Breast epithelium (tissue), 4 donors: ENCODE data around the gene VAMP5. TPM values are rescaled to one million over a fixed set of nuclear protein-coding genes. Genes with fewer than 3 reads are reported as not detected.

ENCODE experiments used
- DNase-seq, 2 donors: peaks; one replicate each; pipeline ENCODE4 v3.0.0-alpha.2; 2019; ENCODE audit warnings: low spot score in 2 of 2
- H3K27ac ChIP-seq, 2 donors: fragments of 200-600 bp; sonication (generic) in 1 of 2; one replicate each; pipeline ENCODE4 v1.5.1; 2016 to 2019; ENCODE audit warnings: mild to moderate bottlenecking in 1 of 2
- H3K27me3 ChIP-seq, 2 donors: fragments of 200-600 bp; sonication (generic) in 1 of 2; one replicate each; pipeline versions ENCODE4 v1.5.1 to v1.6.0; 2017 to 2019; ENCODE audit warnings: control low read depth in 1 of 2, mild to moderate bottlenecking in 1 of 2
- H3K36me3 ChIP-seq: fragments of 200-600 bp; one replicate; pipeline ENCODE4 v1.5.1; 2019
- H3K4me1 ChIP-seq, 2 donors: fragments of 200-600 bp; sonication (generic); one replicate each; pipeline ENCODE4 v1.5.1; 2016 to 2019; ENCODE audit warnings: control low read depth in 1 of 2
- H3K4me3 ChIP-seq, 3 donors: fragments of 200-600 bp; sonication (generic); 1 replicate in 2 of 3; 2 replicates in 1 of 3; pipeline ENCODE4 v1.5.1; 2016 to 2019; ENCODE audit warnings: mild to moderate bottlenecking in 3 of 3, moderate library complexity in 2 of 3
- H3K9me3 ChIP-seq, 2 donors: fragments of 200-600 bp; sonication (generic) in 1 of 2; one replicate each; pipeline ENCODE4 v1.5.1; 2016 to 2019; ENCODE audit warnings: control low read depth in 1 of 2
- CTCF ChIP-seq, 3 donors: fragments of 450-650 bp; IDR thresholded peaks; one replicate each; pipeline ENCODE4 v1.5.1; 2016 to 2017; ENCODE audit warnings: antibody characterized with exemption in 3 of 3, mild to moderate bottlenecking in 3 of 3, moderate library complexity in 3 of 3
- POLR2A ChIP-seq: fragments of 450-650 bp; IDR thresholded peaks from one replicate; pipeline ENCODE4 v1.6.1; 2016; ENCODE audit warnings: antibody characterized with exemption, mild to moderate bottlenecking, moderate library complexity
- POLR2AphosphoS5 ChIP-seq, 3 donors: sonication (generic); formaldehyde crosslinking; IDR thresholded peaks; one replicate each; pipeline ENCODE4 v1.6.1; 2017; ENCODE audit warnings: antibody characterized with exemption in 3 of 3
- intact Hi-C: fragments of 100-400 bp; cut with DNase I; formaldehyde crosslinking; loops from one replicate; pipeline ENCODE4 v1.15.1; 2023; ENCODE audit warnings: low total_unique reads
- total RNA-seq, 3 donors: library from RNA; depleted of rRNA; stranded (reverse); fragments of >200 nt; gene quantifications; one replicate each; pipeline ENCODE4 v1.1.0, GENCODE V29; 2016

Gene VAMP5
- 10 to 100 TPM; 33.8 to 92.0 (median 50.8) TPM for total RNA-seq

GRCh38 chr2:85584354-85584856 lies at the start of gene VAMP5:
TSS of gene VAMP5 (plus strand) at chr2:85584431. CDS start at chr2:85584491, 60 bp downstream.
- intact Hi-C loops = no loop called here
- Histone ChIP-seq H3K4me1 (peaks cover 5 to 12% of the 10 kb centered on the region in 2 donors), H3K36me3 (no peaks in the 10 kb centered on the region), H3K9me3 (no peaks in the 10 kb centered on the region), H3K27ac (peak within 1 kb of the TSS; percentile 86 to 94), H3K4me3 (peak within 1 kb of the TSS; percentile 56 to 78 (median 61)), H3K27me3 (no peaks in the 10 kb centered on the region)
- DNase-seq = no peak
- no peak for TF ChIP-seq POLR2AphosphoS5 (IDR thresholded peaks at IDR 0.05)

GRCh38 chr2:85534881-85535280 lies 49.4 kb upstream of the VAMP5 start:
- Histone ChIP-seq H3K36me3 (no peaks in the 10 kb centered on the region), H3K27me3 (no peaks in the 10 kb centered on the region), H3K4me3 (no peak overlapping the region), H3K27ac (peak overlapping the region in 1 of 2 donors; percentile 4), H3K4me1 (no peaks in the 10 kb centered on the region), H3K9me3 (no peaks in the 10 kb centered on the region)
- TF ChIP-seq POLR2A (no peak), POLR2AphosphoS5 (IDR thresholded peaks at IDR 0.05) (no peak)
- intact Hi-C loops = loop anchor here (5.0 to 10.0 kb wide), 2 partner anchors 98 to 210 kb away; partner anchors contain the start of gene TGOLN2
- DNase-seq = no peak

- H3K27ac ChIP-seq = peak overlapping the region; percentile 92 to 99
- DNase-seq = no peak
Observed at GRCh38 chr2:85536479-85536878, 47.8 kb upstream of the VAMP5 start.

GRCh38 chr2:85537600-85538506 lies 46.4 kb upstream of the VAMP5 start:
- Histone ChIP-seq H3K36me3 (no peaks in the 10 kb centered on the region), H3K4me1 (peaks cover 0 to 16% of the 10 kb centered on the region in 2 donors), H3K27ac (peak overlapping the region; percentile 92 to 99), H3K9me3 (no peaks in the 10 kb centered on the region), H3K4me3 (peak overlapping the region; percentile 92 to 97 (median 95)), H3K27me3 (no peaks in the 10 kb centered on the region)
- intact Hi-C loops = loop anchor here (5.0 to 10.0 kb wide), 2 partner anchors 101 to 213 kb away; partner anchors contain the start of gene TGOLN2
- peak in 2 of 3 donors; percentile 16 to 24 for TF ChIP-seq POLR2AphosphoS5 (IDR thresholded peaks at IDR 0.05)
- TF ChIP-seq POLR2A = no peak
- peak; percentile 56 to 59 for DNase-seq

More at GRCh38 chr2:85536479-85536878, 47.8 kb upstream of the VAMP5 start:
- no peaks in the 10 kb centered on the region for H3K9me3 ChIP-seq
- peaks cover 0 to 8% of the 10 kb centered on the region in 2 donors for H3K4me1 ChIP-seq
- intact Hi-C loops = loop anchor here (5.0 to 10.0 kb wide), 2 partner anchors 99 to 212 kb away; partner anchors contain the start of gene TGOLN2
- no peak overlapping the region for H3K4me3 ChIP-seq
- H3K27me3 ChIP-seq = no peaks in the 10 kb centered on the region
- no peaks in the 10 kb centered on the region for H3K36me3 ChIP-seq
- TF ChIP-seq CTCF (IDR thresholded peaks at IDR 0.05) = no peak
- TF ChIP-seq POLR2A = no peak
- no peak for TF ChIP-seq POLR2AphosphoS5 (IDR thresholded peaks at IDR 0.05)

- peaks cover 0 to 16% of the 10 kb centered on the region in 2 donors for H3K4me1 ChIP-seq
- peak within 1 kb of the TSS; percentile 92 to 99 for H3K27ac ChIP-seq
- no peaks in the 10 kb centered on the region for H3K9me3 ChIP-seq
- no peaks in the 10 kb centered on the region for H3K27me3 ChIP-seq
- H3K4me3 ChIP-seq = peak within 1 kb of the TSS; percentile 92 to 97 (median 95)
- intact Hi-C loops = loop anchor here (5.0 to 10.0 kb wide), 2 partner anchors 101 to 214 kb away; partner anchors contain the start of gene TGOLN2
- no peaks in the 10 kb centered on the region for H3K36me3 ChIP-seq
- DNase-seq = peak; percentile 90 to 93
- peak; percentile 98 for TF ChIP-seq POLR2A
- peak; percentile 97 to 100 (median 97) for TF ChIP-seq POLR2AphosphoS5 (IDR thresholded peaks at IDR 0.05)
- TF ChIP-seq CTCF (IDR thresholded peaks at IDR 0.05) = peak; percentile 87 to 88 (median 88)
Observed at GRCh38 chr2:85538507-85539360, 45.5 kb upstream of the VAMP5 start, which contains the start of gene MAT2A. TSS of gene MAT2A (plus strand) at chr2:85539168. CDS start at chr2:85539288, 120 bp downstream.
